Skin epidermis (tissue), 12 donors: Measurements from ENCODE around the gene HSH2D.
A peak's percentile ranks its signal among the peaks of the same experiment; 100 is the strongest.
"Not testable (repeated sequence)": the region's sequence is repeated elsewhere in the genome, so short reads cannot be mapped to it uniquely, and the experiment has no call there.

Experiments
- H3K27ac ChIP-seq, 21 experiments: fragments of 200-600 bp; sonication (generic) in 11 of 21; one replicate each; pipeline ENCODE4 v1.5.0; 2020; ENCODE audit warnings: mild to moderate bottlenecking in 3 of 21, inconsistent platforms in 2 of 21, moderate library complexity in 2 of 21
- H3K4me3 ChIP-seq, 7 experiments: fragments of 200-600 bp; sonication (generic) in 2 of 7; one replicate each; pipeline ENCODE4 v1.5.0; 2020; ENCODE audit warnings: inconsistent platforms in 2 of 7, mild to moderate bottlenecking in 2 of 7, moderate library complexity in 1 of 7

HSH2D gene

GRCh38 chr19:16117594-16118033 is 25.9 kb upstream of the HSH2D start:
- peak overlapping the region in 13 of 21 experiments; percentile 2 to 90 (median 59) for H3K27ac ChIP-seq
- no peak overlapping the region for H3K4me3 ChIP-seq

- peak overlapping the region in 17 of 21 experiments; percentile 0 to 90 (median 57) for H3K27ac ChIP-seq
Measured at GRCh38 chr19:16118489-16119033, 24.9 kb upstream of the HSH2D start.

GRCh38 chr19:16119075-16119857 is 24.2 kb upstream of the HSH2D start:
- not testable (repeated sequence) for H3K4me3 ChIP-seq
- H3K27ac ChIP-seq, result peak overlapping the region in 18 of 21 experiments; percentile 0 to 90 (median 52)

More at GRCh38 chr19:16118489-16119033, 24.9 kb upstream of the HSH2D start:
- no peak overlapping the region for H3K4me3 ChIP-seq

GRCh38 chr19:16121141-16121540 is 22.3 kb upstream of the HSH2D start:
- Histone ChIP-seq H3K4me3 (no peak overlapping the region), H3K27ac (peak overlapping the region in 9 of 21 experiments; percentile 15 to 56 (median 36))

GRCh38 chr19:16121967-16122366 is 21.5 kb upstream of the HSH2D start:
- Histone ChIP-seq H3K27ac (peak overlapping the region in 13 of 21 experiments; percentile 7 to 56 (median 38)), H3K4me3 (no peak overlapping the region)

GRCh38 chr19:16124953-16125352 is 18.5 kb upstream of the HSH2D start:
- Histone ChIP-seq H3K4me3 (no peak overlapping the region), H3K27ac (peak overlapping the region in 1 of 21 experiments; percentile 15)

- peak overlapping the region in 1 of 21 experiments; percentile 1 for H3K27ac ChIP-seq
- H3K4me3 ChIP-seq, result no peak overlapping the region
Measured at GRCh38 chr19:16125737-16126495, 17.6 kb upstream of the HSH2D start.

GRCh38 chr19:16127080-16127479 is 16.4 kb upstream of the HSH2D start:
- H3K4me3 ChIP-seq, result no peak overlapping the region
- peak overlapping the region in 3 of 21 experiments; percentile 5 to 49 (median 41) for H3K27ac ChIP-seq

- Histone ChIP-seq H3K4me3 (no peak overlapping the region), H3K27ac (peak overlapping the region in 5 of 21 experiments; percentile 42 to 58 (median 51))
Measured at GRCh38 chr19:16127776-16128371, 15.6 kb upstream of the HSH2D start.

- H3K4me3 ChIP-seq, result no peak overlapping the region
Measured at GRCh38 chr19:16131648-16132047, 11.8 kb upstream of the HSH2D start.

GRCh38 chr19:16133818-16134217 is 9.7 kb upstream of the HSH2D start:
- no peak overlapping the region for H3K27ac ChIP-seq
- H3K4me3 ChIP-seq, result no peak overlapping the region

More at GRCh38 chr19:16131648-16132047, 11.8 kb upstream of the HSH2D start:
- no peak overlapping the region for H3K27ac ChIP-seq

- no peak overlapping the region for H3K27ac ChIP-seq
- H3K4me3 ChIP-seq, result no peak overlapping the region
Measured at GRCh38 chr19:16134510-16134909, 9.0 kb upstream of the HSH2D start.

GRCh38 chr19:16135430-16136127 is 7.9 kb upstream of the HSH2D start:
- Histone ChIP-seq H3K4me3 (no peak overlapping the region), H3K27ac (no peak overlapping the region)

GRCh38 chr19:16136185-16136999 is 7.1 kb upstream of the HSH2D start:
- Histone ChIP-seq H3K27ac (no peak overlapping the region), H3K4me3 (no peak overlapping the region)

- no peak overlapping the region for H3K27ac ChIP-seq
- no peak overlapping the region for H3K4me3 ChIP-seq
Measured at GRCh38 chr19:16139752-16140151, 3.7 kb upstream of the HSH2D start.

GRCh38 chr19:16141043-16141442 is 2.4 kb upstream of the HSH2D start:
- Histone ChIP-seq H3K27ac (peak overlapping the region in 1 of 21 experiments; percentile 14), H3K4me3 (no peak overlapping the region)

GRCh38 chr19:16142032-16142580 is 1.4 kb upstream of the HSH2D start:
- H3K27ac ChIP-seq, result peak overlapping the region in 1 of 21 experiments; percentile 91
- H3K4me3 ChIP-seq, result no peak overlapping the region

- H3K4me3 ChIP-seq, result peak overlapping the region; percentile 7 to 35 (median 20)
- H3K27ac ChIP-seq, result peak overlapping the region in 13 of 21 experiments; percentile 43 to 96 (median 78)
Measured at GRCh38 chr19:16144216-16144581, 714 bp downstream of the HSH2D start.
